Endodermal cell (in vitro differentiated cells): Measurements from ENCODE around the gene SUMO3. TPM values are rescaled to one million over a fixed set of nuclear protein-coding genes. Genes with fewer than 3 reads are reported as not detected.
A peak's percentile ranks its signal among the peaks of the same experiment; 100 is the strongest.

Source experiments
- DNase-seq: peaks from one replicate; pipeline ENCODE4 v3.0.0-alpha.2; 2017
- H3K27ac ChIP-seq: 2 replicates; pipeline ENCODE4 v1.5.1; 2013; ENCODE audit warnings: mild to moderate bottlenecking, low read depth, low read length, moderate library complexity
- H3K27me3 ChIP-seq: 2 replicates; pipeline ENCODE4 v1.6.1; 2013; ENCODE audit warnings: mild to moderate bottlenecking, low read length, moderate library complexity; ENCODE audit not compliant: insufficient read depth, control insufficient read depth, poor library complexity, severe bottlenecking
- H3K36me3 ChIP-seq: 2 replicates; pipeline ENCODE4 v1.7.0; 2013; ENCODE audit warnings: mild to moderate bottlenecking, low read length, moderate library complexity; ENCODE audit not compliant: control insufficient read depth, insufficient read depth
- H3K4me1 ChIP-seq: one replicate; pipeline ENCODE4 v1.7.0; 2013; ENCODE audit warnings: low read length; ENCODE audit not compliant: control insufficient read depth, insufficient read depth
- H3K4me3 ChIP-seq: 2 replicates; pipeline ENCODE4 v1.5.1; 2013; ENCODE audit warnings: mild to moderate bottlenecking, low read length, moderate library complexity
- H3K9ac ChIP-seq: 2 replicates; pipeline ENCODE4 v1.6.1; 2013; ENCODE audit warnings: mild to moderate bottlenecking, low read length, moderate library complexity; ENCODE audit not compliant: poor library complexity, severe bottlenecking; ENCODE audit errors: extremely low read depth
- H3K9me3 ChIP-seq: 2 replicates; pipeline ENCODE4 v1.6.1; 2013; ENCODE audit warnings: mild to moderate bottlenecking, low read length, moderate library complexity; ENCODE audit not compliant: control insufficient read depth
- H3K27ac Mint-ChIP-seq: 2 replicates; pipeline ENCODE4 v1.8.0; 2020; ENCODE audit warnings: mixed read lengths
- H3K27me3 Mint-ChIP-seq: 2 replicates; pipeline ENCODE4 v1.8.0; 2021; ENCODE audit warnings: mild to moderate bottlenecking, mixed read lengths; ENCODE audit not compliant: insufficient read depth
- H3K36me3 Mint-ChIP-seq: 2 replicates; pipeline ENCODE4 v1.8.0; 2020; ENCODE audit warnings: low read depth, mixed read lengths
- H3K4me1 Mint-ChIP-seq: 2 replicates; pipeline ENCODE4 v1.8.0; 2020; ENCODE audit warnings: mixed read lengths
- H3K4me3 Mint-ChIP-seq: 2 replicates; pipeline ENCODE4 v1.8.0; 2020; ENCODE audit warnings: mild to moderate bottlenecking, moderate library complexity, mixed read lengths
- H3K9me3 Mint-ChIP-seq: 2 replicates; pipeline ENCODE4 v1.8.0; 2020; ENCODE audit warnings: mild to moderate bottlenecking, mixed read lengths
- CTCF ChIP-seq: fragments of 200-600 bp; sonication (generic); conservative IDR thresholded peaks from 2 replicates; pipeline ENCODE4 v1.5.0; 2021; ENCODE audit warnings: antibody characterized with exemption, mild to moderate bottlenecking
- WGBS, 2 experiments: methylation state at CpG; one replicate each; pipeline versions ENCODE4 v1.1.5 to v1.1.7; 2013; ENCODE audit warnings: missing lambda C conversion rate in 2 of 2, mixed read lengths in 1 of 2; ENCODE audit not compliant: insufficient coverage in 1 of 2, insufficient read length in 1 of 2; 5-methylcytosine and 5-hydroxymethylcytosine counted together
- long read RNA-seq, 4 experiments: library from polyadenylated mRNA in 2 of 4; library from RNA in 1 of 4; library from capped mRNA in 1 of 4; stranded (forward) in 3 of 4; unstranded in 1 of 4; transcript quantifications; one replicate each; pipeline ENCODE4 v2.0.0, GENCODE V29; 2020 to 2021; ENCODE audit warnings: inconsistent platforms in 1 of 4
- polyA plus RNA-seq, 2 experiments: library from polyadenylated mRNA; stranded (reverse); fragments of 50-300 nt; gene quantifications; one replicate each; pipeline ENCODE4 v1.2.3, GENCODE V29; 2013
- total RNA-seq, 2 donors: library from RNA; stranded (reverse); fragmentation: NEBNext Ultra II Directional in 1 of 2; extraction: Animal tissue kit (Norgen Biotek cat#: 25700) in 1 of 2; gene quantifications; 2 replicates in 1 of 2; 3 replicates in 1 of 2; pipeline ENCODE4 v1.2.1, GENCODE V29; 2021

The SUMO3 gene
- total RNA-seq, result 10 to 100 TPM; 79.5 to 96.4 TPM
- 123 TPM for polyA plus RNA-seq (2013, experiment 1 of 2)
- polyA plus RNA-seq (2013, experiment 2 of 2), result 111 TPM
- long read RNA-seq, experiment 1, transcript SUMO3-201 (4 exons, 1,807 nt), result major isoform, 38 of 69 reads
- long read RNA-seq, experiment 1, partial matches to known transcripts, result 30 of 69 reads
- long read RNA-seq, experiment 1, other reads (novel, unspliced or antisense), result 0 of 69 reads
- long read RNA-seq, experiment 2, transcript SUMO3-201 (4 exons, 1,807 nt), result major isoform, 133 of 141 reads
- long read RNA-seq, experiment 2, partial matches to known transcripts, result 2 of 141 reads
- long read RNA-seq, experiment 2, other reads (novel, unspliced or antisense), result 6 of 141 reads
- long read RNA-seq, experiment 3, transcript SUMO3-201 (4 exons, 1,807 nt), result major isoform, 221 of 229 reads
- long read RNA-seq, experiment 3, partial matches to known transcripts, result 4 of 229 reads
- long read RNA-seq, experiment 3, other reads (novel, unspliced or antisense), result 3 of 229 reads
- long read RNA-seq, experiment 4, transcript SUMO3-201 (4 exons, 1,807 nt), result major isoform, 115 of 134 reads
- long read RNA-seq, experiment 4, partial matches to known transcripts, result 3 of 134 reads
- long read RNA-seq, experiment 4, other reads (novel, unspliced or antisense), result 16 of 134 reads

GRCh38 chr21:44817914-44818639 is at the start of gene SUMO3:
Gene SUMO3 (minus strand): TSS chr21:44818062. CDS start chr21:44817968, 94 bp downstream.
- H3K27ac ChIP-seq, result peak within 1 kb of the TSS; percentile 76
- Mint-ChIP-seq H3K4me1 (peaks cover 10% of the 10 kb centered on the region), H3K27ac (no peak within 1 kb of the TSS), H3K27me3 (peaks cover 24% of the 10 kb centered on the region), H3K4me3 (peak within 1 kb of the TSS; percentile 59), H3K9me3 (peaks cover 41% of the 10 kb centered on the region), H3K36me3 (peaks cover 9% of the 10 kb centered on the region)
- peak within 1 kb of the TSS; percentile 70 for H3K9ac ChIP-seq
- WGBS, 2 experiments, result 3 to 5% methylated on average over 18 to 108 of the region's 108 CpGs
- peaks cover 31% of the 10 kb centered on the region for H3K9me3 ChIP-seq
- no peaks in the 10 kb centered on the region for H3K4me1 ChIP-seq
- peaks cover 4% of the 10 kb centered on the region for H3K36me3 ChIP-seq
- H3K27me3 ChIP-seq, result no peaks in the 10 kb centered on the region
- peak within 1 kb of the TSS; percentile 84 for H3K4me3 ChIP-seq
- peak; percentile 91 for DNase-seq
- no peak for TF ChIP-seq CTCF

GRCh38 chr21:44867464-44867863 is 49.6 kb upstream of the SUMO3 start:
- peaks cover 43% of the 10 kb centered on the region for H3K36me3 Mint-ChIP-seq
- H3K36me3 ChIP-seq, result peaks cover 45% of the 10 kb centered on the region
- no peak overlapping the region for H3K9ac ChIP-seq
- H3K27me3 Mint-ChIP-seq, result no peaks in the 10 kb centered on the region
- peak overlapping the region; percentile 20 for H3K4me3 Mint-ChIP-seq
- H3K4me1 Mint-ChIP-seq, result peaks cover 62% of the 10 kb centered on the region
- H3K27me3 ChIP-seq, result no peaks in the 10 kb centered on the region
- peak overlapping the region; percentile 90 for H3K27ac Mint-ChIP-seq
- no peaks in the 10 kb centered on the region for H3K9me3 Mint-ChIP-seq
- no peak for TF ChIP-seq CTCF
- DNase-seq, result no peak
- peaks cover 32% of the 10 kb centered on the region for H3K4me1 ChIP-seq
- H3K4me3 ChIP-seq, result no peak overlapping the region
- 92 to 97% methylated on average over 11 to 13 of the region's 15 CpGs for WGBS, 2 experiments
- no peaks in the 10 kb centered on the region for H3K9me3 ChIP-seq
- H3K27ac ChIP-seq, result no peak overlapping the region

DNA sequence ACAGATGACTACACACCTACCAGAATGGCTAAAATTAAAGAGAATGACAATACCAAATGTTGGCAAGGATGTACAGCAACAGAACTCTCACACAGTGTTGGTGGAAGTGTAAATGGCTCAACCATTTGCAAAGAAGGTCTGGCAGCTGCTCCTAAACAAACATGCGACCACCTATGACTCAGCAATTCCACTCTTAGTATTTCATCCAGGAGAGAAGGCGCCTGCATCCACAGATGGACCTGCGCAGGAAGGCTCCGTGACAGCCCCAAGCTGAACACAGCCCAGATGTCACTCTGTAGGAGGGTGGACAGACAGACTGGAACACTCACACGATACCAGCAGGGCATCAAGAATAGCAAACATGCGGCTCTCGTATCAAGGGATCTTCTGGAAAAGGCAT is 48.9 kb upstream of the SUMO3 start:
- Histone ChIP-seq H3K27me3 (no peaks in the 10 kb centered on the region), H3K9ac (no peak overlapping the region), H3K9me3 (no peaks in the 10 kb centered on the region), H3K4me3 (peak overlapping the region; percentile 2), H3K27ac (peak overlapping the region; percentile 26), H3K36me3 (peaks cover 48% of the 10 kb centered on the region), H3K4me1 (peaks cover 31% of the 10 kb centered on the region)
- WGBS, 2 experiments, result 86 to 90% methylated on average over 7 of the region's 7 CpGs
- H3K4me1 Mint-ChIP-seq, result peaks cover 55% of the 10 kb centered on the region
- no peaks in the 10 kb centered on the region for H3K27me3 Mint-ChIP-seq
- no peaks in the 10 kb centered on the region for H3K9me3 Mint-ChIP-seq
- peak overlapping the region; percentile 90 for H3K27ac Mint-ChIP-seq
- peaks cover 46% of the 10 kb centered on the region for H3K36me3 Mint-ChIP-seq
- H3K4me3 Mint-ChIP-seq, result peak overlapping the region; percentile 20
- DNase-seq, result no peak
- no peak for TF ChIP-seq CTCF
